Stimulated activated CD4-positive, alpha-beta T cell treated with anti-CD3 and anti-CD28 coated beads, Interleukin-2, amount 100 ng/mL, for 48 hours (primary cell): ENCODE data around the gene NMT1.

Experiments used
- DNase-seq, 2 donors: peaks; one replicate each; pipeline ENCODE4 v3.0.0-alpha.2; 2020

NMT1 gene

GRCh38 chr17:45060797-45061605 is at the start of gene NMT1:
NMT1 (plus strand) TSS chr17:45061317; CDS start chr17:45061330, 13 bp downstream.
- DNase-seq, result peak; percentile 87 to 89

- DNase-seq, result no peak
Measured at GRCh38 chr17:45011767-45012166, 49.4 kb upstream of the NMT1 start.

- no peak for DNase-seq
Measured at GRCh38 chr17:45013021-45013997, 47.8 kb upstream of the NMT1 start.

GRCh38 chr17:45016237-45016636 is 44.9 kb upstream of the NMT1 start:
- DNase-seq, result no peak

- DNase-seq, result no peak
Measured at GRCh38 chr17:45016823-45017222, 44.3 kb upstream of the NMT1 start.

- DNase-seq, result no peak
Measured at GRCh38 chr17:45018514-45018847, 42.6 kb upstream of the NMT1 start.

- peak; percentile 17 to 45 for DNase-seq
Measured at GRCh38 chr17:45018848-45019711, 42.0 kb upstream of the NMT1 start.

- DNase-seq, result no peak
Measured at GRCh38 chr17:45020354-45021138, 40.6 kb upstream of the NMT1 start.

- peak; percentile 67 to 81 for DNase-seq
Measured at GRCh38 chr17:45021607-45022287, 39.4 kb upstream of the NMT1 start.

- DNase-seq, result no peak
Measured at GRCh38 chr17:45022288-45022648, 38.8 kb upstream of the NMT1 start.

- no peak for DNase-seq
Measured at GRCh38 chr17:45022655-45023339, 38.3 kb upstream of the NMT1 start.

GRCh38 chr17:45029096-45029495 is 32.0 kb upstream of the NMT1 start:
- DNase-seq, result no peak

GRCh38 chr17:45029758-45030423 is 31.2 kb upstream of the NMT1 start:
- DNase-seq, result no peak

- no peak for DNase-seq
Measured at GRCh38 chr17:45030733-45031132, 30.4 kb upstream of the NMT1 start.

GRCh38 chr17:45031231-45032173 is 29.6 kb upstream of the NMT1 start:
- no peak for DNase-seq

- no peak for DNase-seq
Measured at GRCh38 chr17:45032174-45032541, 29.0 kb upstream of the NMT1 start.

- no peak for DNase-seq
Measured at GRCh38 chr17:45034599-45034998, 26.5 kb upstream of the NMT1 start.

GRCh38 chr17:45035848-45036247 is 25.3 kb upstream of the NMT1 start:
- DNase-seq, result no peak

- no peak for DNase-seq
Measured at GRCh38 chr17:45036691-45037090, 24.4 kb upstream of the NMT1 start.
